Upper lobe of right lung (tissue), 1 donor: Measurements from ENCODE around the gene RBM28. TPM values are rescaled to one million over a fixed set of nuclear protein-coding genes. Genes with fewer than 3 reads are reported as not detected.

Source experiments
- ATAC-seq: fragments of 200-7000 bp; cut with Tn5 transposase; one replicate; pipeline ENCODE4 v1.9.1; 2020; ENCODE audit warnings: mild to moderate bottlenecking, moderate library complexity
- DNase-seq: peaks from one replicate; pipeline ENCODE4 v3.0.0-alpha.2; 2020
- H3K27ac ChIP-seq: fragments of 200-600 bp; one replicate; pipeline ENCODE4 v1.8.0; 2022
- H3K27me3 ChIP-seq: fragments of 200-600 bp; one replicate; pipeline ENCODE4 v1.8.0; 2022; ENCODE audit warnings: mild to moderate bottlenecking
- H3K36me3 ChIP-seq: fragments of 200-600 bp; one replicate; pipeline ENCODE4 v1.8.0; 2022
- H3K4me1 ChIP-seq: fragments of 200-600 bp; one replicate; pipeline ENCODE4 v1.8.0; 2022
- H3K4me3 ChIP-seq: fragments of 200-600 bp; one replicate; pipeline ENCODE4 v1.8.0; 2022; ENCODE audit warnings: mild to moderate bottlenecking
- H3K9me3 ChIP-seq: fragments of 200-600 bp; one replicate; pipeline ENCODE4 v1.8.0; 2022
- CTCF ChIP-seq: fragments of 200-600 bp; IDR thresholded peaks from one replicate; pipeline ENCODE4 v1.8.0; 2022; ENCODE audit warnings: antibody characterized with exemption
- intact Hi-C: fragments of 100-400 bp; cut with DNase I; formaldehyde crosslinking; loops from one replicate; pipeline ENCODE4 v1.11.0; 2022
- total RNA-seq: library from RNA; stranded (reverse); fragmentation: NEBNext Ultra II Directional; extraction: Animal tissue kit (Norgen Biotek cat#: 25700); gene quantifications from one replicate; pipeline ENCODE4 v1.2.1, GENCODE V29; 2021
- donor health status: DM: no; HTN: yes; CAD: no; lungs with severe emphysema.

RBM28 gene
- total RNA-seq, 1 donor from 2014 or later = 28.3 TPM

- Histone ChIP-seq H3K9me3 (no peaks in the 10 kb centered on the region), H3K4me3 (no peak overlapping the region), H3K36me3 (peaks cover 99% of the 10 kb centered on the region), H3K27ac (no peak overlapping the region), H3K4me1 (peaks cover 18% of the 10 kb centered on the region), H3K27me3 (no peaks in the 10 kb centered on the region)
- DNase-seq (no peak), ATAC-seq (peak; percentile 72)
- intact Hi-C loops = no loop called here
- TF ChIP-seq CTCF = peak; percentile 44
Measured at GRCh38 chr7:128322040-128322643, 21.6 kb downstream of the RBM28 start.

- Histone ChIP-seq H3K9me3 (no peaks in the 10 kb centered on the region), H3K36me3 (peaks cover 99% of the 10 kb centered on the region), H3K27me3 (no peaks in the 10 kb centered on the region), H3K4me3 (no peak overlapping the region), H3K4me1 (peaks cover 18% of the 10 kb centered on the region), H3K27ac (peak overlapping the region; percentile 43)
- TF ChIP-seq CTCF = no peak
- no peak for DNase-seq
- intact Hi-C loops = no loop called here
- ATAC-seq = no peak
Measured at GRCh38 chr7:128321044-128321422, 22.7 kb downstream of the RBM28 start.

- Histone ChIP-seq H3K36me3 (peaks cover 97% of the 10 kb centered on the region), H3K27ac (no peak overlapping the region), H3K4me1 (peaks cover 18% of the 10 kb centered on the region), H3K27me3 (no peaks in the 10 kb centered on the region), H3K9me3 (no peaks in the 10 kb centered on the region), H3K4me3 (no peak overlapping the region)
- no peak for TF ChIP-seq CTCF
- no peak for ATAC-seq
- no peak for DNase-seq
- intact Hi-C loops = no loop called here
Measured at GRCh38 chr7:128318691-128319090, 25.0 kb downstream of the RBM28 start.

- DNase-seq (no peak), ATAC-seq (no peak)
- Histone ChIP-seq H3K9me3 (no peaks in the 10 kb centered on the region), H3K4me3 (no peak overlapping the region), H3K36me3 (peaks cover 98% of the 10 kb centered on the region), H3K4me1 (no peaks in the 10 kb centered on the region), H3K27ac (no peak overlapping the region), H3K27me3 (no peaks in the 10 kb centered on the region)
- no peak for TF ChIP-seq CTCF
- intact Hi-C loops = no loop called here
Measured at GRCh38 chr7:128311013-128311412, 32.7 kb downstream of the RBM28 start.

- intact Hi-C loops = no loop called here
- Histone ChIP-seq H3K36me3 (peaks cover 97% of the 10 kb centered on the region), H3K9me3 (no peaks in the 10 kb centered on the region), H3K4me1 (no peaks in the 10 kb centered on the region), H3K27me3 (no peaks in the 10 kb centered on the region), H3K4me3 (no peak overlapping the region), H3K27ac (no peak overlapping the region)
- ATAC-seq (no peak), DNase-seq (no peak)
- TF ChIP-seq CTCF = no peak
Measured at GRCh38 chr7:128310499-128310898, 33.2 kb downstream of the RBM28 start.

GRCh38 chr7:128309976-128310375, 33.7 kb downstream of the RBM28 start:
- no peak for ATAC-seq
- Histone ChIP-seq H3K4me3 (no peak overlapping the region), H3K27me3 (no peaks in the 10 kb centered on the region), H3K9me3 (no peaks in the 10 kb centered on the region), H3K36me3 (peaks cover 92% of the 10 kb centered on the region), H3K27ac (no peak overlapping the region), H3K4me1 (no peaks in the 10 kb centered on the region)
- no peak for DNase-seq
- TF ChIP-seq CTCF = no peak
- intact Hi-C loops = no loop called here
